ENCODE results near the gene CACNA1C. TPM values are rescaled to one million over a fixed set of nuclear protein-coding genes. Genes with fewer than 3 reads are reported as not detected.

The CACNA1C gene
- total RNA-seq, 1 donor from 2014 or later: 7.3 TPM

DNA sequence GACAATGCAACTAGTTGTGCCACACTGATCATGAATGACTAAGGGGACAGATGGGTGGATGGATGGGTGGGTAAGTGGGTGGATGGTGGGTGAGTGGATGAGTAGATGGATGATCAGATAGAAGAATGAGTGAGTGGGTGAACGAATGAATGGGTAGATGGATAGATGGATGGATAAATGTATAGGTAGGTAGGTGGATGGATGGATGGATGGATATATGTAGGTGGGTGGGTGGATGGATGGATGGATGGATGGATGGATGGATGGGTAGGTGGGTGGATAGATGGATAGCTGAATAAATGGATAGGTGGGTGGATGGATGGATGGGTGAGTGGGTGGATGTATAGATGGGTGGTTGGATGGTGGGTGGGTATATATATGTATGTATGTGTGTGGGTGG, 393.2 kb downstream of the CACNA1C start:
- no peak overlapping the region for H3K4me3 ChIP-seq (ENCODE audit: low read length in 3 of 3)
- H3K27ac ChIP-seq (ENCODE audit: low read depth, low read length): no peak overlapping the region
- H3K9ac ChIP-seq (ENCODE audit: low read depth in 1 of 3, low read length in 3 of 3): no peak overlapping the region
- peaks cover 0 to 12% (median 3%) of the 10 kb centered on the region in 3 donors for H3K27me3 ChIP-seq (ENCODE audit: control insufficient read depth in 3 of 3, insufficient read depth in 3 of 3, low read length in 3 of 3)
- H3K4me1 ChIP-seq (ENCODE audit: control insufficient read depth in 3 of 3, insufficient read depth in 3 of 3, low read length in 3 of 3): no peaks in the 10 kb centered on the region
- no peaks in the 10 kb centered on the region for H3K36me3 ChIP-seq (ENCODE audit: control insufficient read depth in 3 of 3, insufficient read depth in 3 of 3, low read length in 3 of 3)
- H3K9me3 ChIP-seq (ENCODE audit: control insufficient read depth in 3 of 3, low read length in 3 of 3): no peaks in the 10 kb centered on the region

DNA sequence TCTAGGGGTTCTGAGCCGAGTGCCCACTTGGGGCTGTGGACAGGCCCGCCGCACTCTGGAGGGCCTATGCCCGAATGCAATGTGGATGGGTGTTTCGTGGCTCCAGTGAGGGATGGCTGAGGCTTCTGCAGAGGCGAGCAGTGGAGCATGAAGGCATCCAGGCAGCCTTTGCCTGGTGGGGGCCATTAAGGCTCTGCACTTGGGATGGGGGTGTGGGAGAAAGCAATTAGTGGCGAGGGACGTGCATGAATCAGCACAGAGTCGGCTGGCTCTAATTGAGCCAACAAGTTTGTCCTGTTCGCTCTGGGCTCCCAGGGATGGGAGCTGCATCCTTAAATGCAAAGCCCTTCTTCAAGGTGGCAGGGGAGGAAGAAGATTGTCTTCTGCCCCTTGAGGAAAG, 395.1 kb downstream of the CACNA1C start:
- Histone ChIP-seq H3K4me3 (ENCODE audit: low read length in 3 of 3) (no peak overlapping the region), H3K36me3 (ENCODE audit: control insufficient read depth in 3 of 3, insufficient read depth in 3 of 3, low read length in 3 of 3) (no peaks in the 10 kb centered on the region), H3K4me1 (ENCODE audit: control insufficient read depth in 3 of 3, insufficient read depth in 3 of 3, low read length in 3 of 3) (no peaks in the 10 kb centered on the region), H3K9ac (ENCODE audit: low read depth in 1 of 3, low read length in 3 of 3) (no peak overlapping the region), H3K27me3 (ENCODE audit: control insufficient read depth in 3 of 3, insufficient read depth in 3 of 3, low read length in 3 of 3) (peaks cover 0 to 12% (median 3%) of the 10 kb centered on the region in 3 donors), H3K9me3 (ENCODE audit: control insufficient read depth in 3 of 3, low read length in 3 of 3) (no peaks in the 10 kb centered on the region), H3K27ac (ENCODE audit: low read depth, low read length) (no peak overlapping the region)

DNA sequence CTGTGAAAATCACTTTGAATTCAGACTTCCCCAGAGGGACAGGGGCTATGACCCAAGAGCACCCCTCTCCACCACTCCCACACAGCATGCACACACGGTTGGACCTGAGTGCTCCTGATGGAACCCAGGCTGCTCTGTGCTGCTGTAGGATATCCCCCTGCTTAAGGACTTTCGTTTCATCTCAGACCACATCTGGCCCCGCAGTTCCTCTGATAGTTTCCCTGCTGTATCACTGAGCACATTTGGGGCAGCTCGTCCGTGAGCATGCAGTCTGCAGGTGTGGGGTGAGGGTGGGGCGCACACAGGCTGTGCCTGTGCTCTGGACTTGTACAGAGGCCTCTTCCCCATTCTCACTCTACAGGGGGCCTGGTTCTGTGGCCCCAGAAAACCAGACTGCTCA, 396.8 kb downstream of the CACNA1C start:
- H3K4me3 ChIP-seq (ENCODE audit: low read length in 3 of 3): no peak overlapping the region
- H3K9me3 ChIP-seq (ENCODE audit: control insufficient read depth in 3 of 3, low read length in 3 of 3): no peaks in the 10 kb centered on the region
- no peak overlapping the region for H3K27ac ChIP-seq (ENCODE audit: low read depth, low read length)
- H3K4me1 ChIP-seq (ENCODE audit: control insufficient read depth in 3 of 3, insufficient read depth in 3 of 3, low read length in 3 of 3): peaks cover 0 to 5% (median 2%) of the 10 kb centered on the region in 3 donors
- H3K36me3 ChIP-seq (ENCODE audit: control insufficient read depth in 3 of 3, insufficient read depth in 3 of 3, low read length in 3 of 3): no peaks in the 10 kb centered on the region
- H3K9ac ChIP-seq (ENCODE audit: low read depth in 1 of 3, low read length in 3 of 3): no peak overlapping the region
- peaks cover 0 to 6% (median 3%) of the 10 kb centered on the region in 3 donors for H3K27me3 ChIP-seq (ENCODE audit: control insufficient read depth in 3 of 3, insufficient read depth in 3 of 3, low read length in 3 of 3)

DNA sequence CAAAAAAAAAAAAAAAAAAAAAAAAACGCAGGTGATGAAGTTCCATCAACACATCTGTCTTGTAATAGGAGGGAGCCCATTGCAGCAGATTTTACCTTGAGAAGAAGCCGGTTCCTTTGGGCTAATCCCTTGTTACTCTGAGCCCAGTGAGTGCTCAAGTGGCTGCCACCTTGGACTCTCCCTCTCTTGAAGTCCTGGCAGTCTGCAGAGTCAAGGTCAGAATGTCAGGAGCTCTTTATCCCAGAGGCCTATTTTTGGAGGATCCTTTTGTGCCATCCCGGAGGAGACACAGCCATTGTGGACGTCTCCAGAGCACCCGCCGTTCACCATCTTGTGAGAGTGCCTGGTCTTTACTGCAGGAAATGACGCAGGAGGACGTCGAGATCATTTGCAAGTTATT, 397.8 kb downstream of the CACNA1C start:
- H3K4me1 ChIP-seq (ENCODE audit: control insufficient read depth in 3 of 3, insufficient read depth in 3 of 3, low read length in 3 of 3): peaks cover 0 to 5% (median 2%) of the 10 kb centered on the region in 3 donors
- peaks cover 0 to 5% (median 3%) of the 10 kb centered on the region in 3 donors for H3K27me3 ChIP-seq (ENCODE audit: control insufficient read depth in 3 of 3, insufficient read depth in 3 of 3, low read length in 3 of 3)
- no peaks in the 10 kb centered on the region for H3K36me3 ChIP-seq (ENCODE audit: control insufficient read depth in 3 of 3, insufficient read depth in 3 of 3, low read length in 3 of 3)
- H3K9me3 ChIP-seq (ENCODE audit: control insufficient read depth in 3 of 3, low read length in 3 of 3): no peaks in the 10 kb centered on the region
- H3K9ac ChIP-seq (ENCODE audit: low read depth in 1 of 3, low read length in 3 of 3): no peak overlapping the region
- no peak overlapping the region for H3K4me3 ChIP-seq (ENCODE audit: low read length in 3 of 3)
- no peak overlapping the region for H3K27ac ChIP-seq (ENCODE audit: low read depth, low read length)

DNA sequence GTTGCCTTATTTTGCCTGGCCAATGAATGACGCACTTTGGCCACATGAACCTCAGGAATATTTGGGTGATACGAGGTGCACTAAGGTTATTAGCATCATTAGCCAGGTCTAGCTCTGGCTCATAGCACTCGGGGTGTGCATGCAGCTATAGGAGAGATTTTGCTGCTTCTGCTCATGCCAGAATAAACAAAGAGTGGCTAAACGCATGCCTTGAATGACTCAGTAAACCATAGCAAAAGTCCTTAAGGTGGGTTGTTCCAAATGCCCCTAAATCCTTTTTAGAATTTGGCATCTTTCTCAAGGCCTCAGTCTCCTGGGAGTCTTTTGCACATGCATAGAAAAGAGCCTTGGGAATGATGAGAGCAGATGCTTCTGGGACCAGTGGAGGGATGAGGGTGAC, 398.2 kb downstream of the CACNA1C start:
- Histone ChIP-seq H3K27me3 (ENCODE audit: control insufficient read depth in 3 of 3, insufficient read depth in 3 of 3, low read length in 3 of 3) (peaks cover 0 to 5% (median 3%) of the 10 kb centered on the region in 3 donors), H3K36me3 (ENCODE audit: control insufficient read depth in 3 of 3, insufficient read depth in 3 of 3, low read length in 3 of 3) (no peaks in the 10 kb centered on the region), H3K4me1 (ENCODE audit: control insufficient read depth in 3 of 3, insufficient read depth in 3 of 3, low read length in 3 of 3) (peaks cover 0 to 5% (median 2%) of the 10 kb centered on the region in 3 donors), H3K27ac (ENCODE audit: low read depth, low read length) (no peak overlapping the region), H3K4me3 (ENCODE audit: low read length in 3 of 3) (no peak overlapping the region), H3K9ac (ENCODE audit: low read depth in 1 of 3, low read length in 3 of 3) (no peak overlapping the region), H3K9me3 (ENCODE audit: control insufficient read depth in 3 of 3, low read length in 3 of 3) (no peaks in the 10 kb centered on the region)

DNA sequence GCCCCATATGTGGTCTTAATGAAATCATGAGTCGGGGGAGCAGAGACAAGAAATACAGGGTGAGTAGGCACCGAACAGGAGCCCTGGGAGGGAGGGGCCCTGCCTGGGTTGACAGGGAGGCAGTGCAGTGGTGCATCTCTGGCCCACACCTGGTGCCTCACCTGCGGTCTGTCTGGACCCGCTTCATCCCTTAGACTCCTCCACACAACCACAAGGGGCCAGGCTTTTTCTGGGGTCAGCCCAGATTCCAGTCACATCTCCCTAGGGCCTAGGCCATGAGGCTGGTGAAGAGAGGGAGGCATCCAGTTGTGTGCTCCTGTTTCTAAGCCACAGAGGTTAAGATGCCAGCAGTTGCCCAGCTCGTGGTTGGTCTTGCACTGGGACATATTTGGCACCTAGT, 398.7 kb downstream of the CACNA1C start:
- H3K36me3 ChIP-seq (ENCODE audit: control insufficient read depth in 3 of 3, insufficient read depth in 3 of 3, low read length in 3 of 3): no peaks in the 10 kb centered on the region
- peaks cover 0 to 5% (median 3%) of the 10 kb centered on the region in 3 donors for H3K27me3 ChIP-seq (ENCODE audit: control insufficient read depth in 3 of 3, insufficient read depth in 3 of 3, low read length in 3 of 3)
- H3K9ac ChIP-seq (ENCODE audit: low read depth in 1 of 3, low read length in 3 of 3): no peak overlapping the region
- peaks cover 0 to 5% (median 2%) of the 10 kb centered on the region in 3 donors for H3K4me1 ChIP-seq (ENCODE audit: control insufficient read depth in 3 of 3, insufficient read depth in 3 of 3, low read length in 3 of 3)
- no peak overlapping the region for H3K4me3 ChIP-seq (ENCODE audit: low read length in 3 of 3)
- no peak overlapping the region for H3K27ac ChIP-seq (ENCODE audit: low read depth, low read length)
- H3K9me3 ChIP-seq (ENCODE audit: control insufficient read depth in 3 of 3, low read length in 3 of 3): no peaks in the 10 kb centered on the region

DNA sequence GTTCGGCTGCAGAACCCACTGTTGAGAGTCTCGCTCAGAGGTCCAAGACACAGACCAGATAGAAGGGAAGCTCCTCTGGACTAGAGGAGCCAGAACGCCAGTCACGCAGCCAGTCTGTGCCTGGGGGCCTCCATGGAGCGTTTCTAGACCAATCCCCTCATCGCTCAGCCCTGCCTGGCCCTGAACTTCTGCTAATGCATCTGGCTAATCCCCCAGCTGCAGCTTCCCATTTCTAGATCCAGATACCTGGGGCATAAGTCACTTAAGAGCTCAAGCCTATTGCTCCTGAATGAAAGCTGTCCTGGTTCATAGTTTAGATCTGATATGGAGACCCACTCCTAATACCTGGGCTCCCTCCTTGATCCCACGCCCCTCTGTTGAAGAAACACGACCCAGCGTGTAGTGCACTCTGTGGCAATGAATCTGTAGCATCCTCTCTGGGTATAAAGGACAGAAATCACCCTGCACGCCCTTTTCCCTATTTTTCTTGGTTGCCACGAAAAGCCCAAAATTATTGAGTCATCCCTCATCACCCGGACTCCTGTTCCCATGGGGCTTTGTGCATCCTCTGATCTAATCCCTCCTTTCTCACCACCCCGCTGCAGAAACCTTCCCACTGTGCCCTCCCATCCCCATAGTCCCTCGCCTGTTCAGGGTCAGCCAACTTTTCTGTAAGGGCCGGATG, 400.4 kb downstream of the CACNA1C start:
- no peaks in the 10 kb centered on the region for H3K27me3 ChIP-seq (ENCODE audit: control insufficient read depth in 3 of 3, insufficient read depth in 3 of 3, low read length in 3 of 3)
- no peak overlapping the region for H3K9ac ChIP-seq (ENCODE audit: low read depth in 1 of 3, low read length in 3 of 3)
- H3K36me3 ChIP-seq (ENCODE audit: control insufficient read depth in 3 of 3, insufficient read depth in 3 of 3, low read length in 3 of 3): no peaks in the 10 kb centered on the region
- H3K4me3 ChIP-seq (ENCODE audit: low read length in 3 of 3): no peak overlapping the region
- no peaks in the 10 kb centered on the region for H3K9me3 ChIP-seq (ENCODE audit: control insufficient read depth in 3 of 3, low read length in 3 of 3)
- no peak overlapping the region for H3K27ac ChIP-seq (ENCODE audit: low read depth, low read length)
- peaks cover 0 to 7% (median 5%) of the 10 kb centered on the region in 3 donors for H3K4me1 ChIP-seq (ENCODE audit: control insufficient read depth in 3 of 3, insufficient read depth in 3 of 3, low read length in 3 of 3)

DNA sequence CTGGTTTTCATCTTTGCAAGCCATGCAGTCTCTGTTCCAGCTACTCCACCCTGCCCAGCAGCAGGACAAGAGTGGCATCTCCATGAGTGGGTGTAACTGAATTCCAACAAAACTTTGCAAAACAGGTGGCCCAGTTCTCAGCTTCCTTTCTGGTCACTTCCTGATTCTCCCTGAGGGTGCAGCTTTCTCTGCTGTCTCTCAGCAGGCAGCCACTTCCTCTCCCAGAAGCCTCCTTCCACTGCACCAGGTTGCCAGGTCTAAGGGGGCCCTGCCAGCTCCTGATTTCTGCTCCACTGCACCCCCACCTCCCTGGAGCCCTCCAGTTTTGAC, 400.9 kb downstream of the CACNA1C start:
- H3K27ac ChIP-seq (ENCODE audit: low read depth, low read length): no peak overlapping the region
- no peak overlapping the region for H3K4me3 ChIP-seq (ENCODE audit: low read length in 3 of 3)
- H3K36me3 ChIP-seq (ENCODE audit: control insufficient read depth in 3 of 3, insufficient read depth in 3 of 3, low read length in 3 of 3): no peaks in the 10 kb centered on the region
- H3K4me1 ChIP-seq (ENCODE audit: control insufficient read depth in 3 of 3, insufficient read depth in 3 of 3, low read length in 3 of 3): peaks cover 0 to 7% (median 5%) of the 10 kb centered on the region in 3 donors
- H3K27me3 ChIP-seq (ENCODE audit: control insufficient read depth in 3 of 3, insufficient read depth in 3 of 3, low read length in 3 of 3): no peaks in the 10 kb centered on the region
- no peak overlapping the region for H3K9ac ChIP-seq (ENCODE audit: low read depth in 1 of 3, low read length in 3 of 3)
- no peaks in the 10 kb centered on the region for H3K9me3 ChIP-seq (ENCODE audit: control insufficient read depth in 3 of 3, low read length in 3 of 3)

DNA sequence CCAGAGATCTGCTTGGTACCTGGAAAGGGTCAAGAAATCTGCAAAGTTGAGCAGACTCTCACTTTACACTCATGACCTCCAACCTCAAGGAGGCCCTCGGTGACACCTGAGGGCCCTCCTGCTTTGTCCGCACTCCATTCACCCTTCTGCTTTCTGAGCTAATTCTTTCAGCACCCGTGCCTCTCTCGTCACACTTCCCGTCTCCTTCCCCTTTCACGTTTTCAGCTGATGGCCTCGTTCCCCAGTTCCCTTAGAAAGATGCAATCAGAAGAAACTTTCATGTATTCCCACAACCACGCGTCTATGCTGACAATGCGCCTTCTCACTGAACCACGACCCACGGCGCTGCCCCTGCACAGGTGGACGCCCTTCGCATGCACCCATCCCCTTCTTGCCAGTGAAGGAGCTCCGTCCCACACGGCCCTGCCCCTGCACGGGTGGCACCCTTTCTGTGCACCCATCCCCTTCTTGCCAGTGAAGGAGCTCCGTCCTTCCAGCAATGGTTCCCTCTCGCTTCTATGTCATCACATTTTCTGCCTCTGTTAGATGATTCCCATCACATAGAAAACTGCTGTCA, 401.9 kb downstream of the CACNA1C start:
- Histone ChIP-seq H3K27me3 (ENCODE audit: control insufficient read depth in 3 of 3, insufficient read depth in 3 of 3, low read length in 3 of 3) (no peaks in the 10 kb centered on the region), H3K27ac (ENCODE audit: low read depth, low read length) (no peak overlapping the region), H3K9ac (ENCODE audit: low read depth in 1 of 3, low read length in 3 of 3) (no peak overlapping the region), H3K4me1 (ENCODE audit: control insufficient read depth in 3 of 3, insufficient read depth in 3 of 3, low read length in 3 of 3) (peaks cover 0 to 7% (median 5%) of the 10 kb centered on the region in 3 donors), H3K9me3 (ENCODE audit: control insufficient read depth in 3 of 3, low read length in 3 of 3) (no peaks in the 10 kb centered on the region), H3K36me3 (ENCODE audit: control insufficient read depth in 3 of 3, insufficient read depth in 3 of 3, low read length in 3 of 3) (peaks cover 0 to 1% (median 0%) of the 10 kb centered on the region in 3 donors), H3K4me3 (ENCODE audit: low read length in 3 of 3) (no peak overlapping the region)

DNA sequence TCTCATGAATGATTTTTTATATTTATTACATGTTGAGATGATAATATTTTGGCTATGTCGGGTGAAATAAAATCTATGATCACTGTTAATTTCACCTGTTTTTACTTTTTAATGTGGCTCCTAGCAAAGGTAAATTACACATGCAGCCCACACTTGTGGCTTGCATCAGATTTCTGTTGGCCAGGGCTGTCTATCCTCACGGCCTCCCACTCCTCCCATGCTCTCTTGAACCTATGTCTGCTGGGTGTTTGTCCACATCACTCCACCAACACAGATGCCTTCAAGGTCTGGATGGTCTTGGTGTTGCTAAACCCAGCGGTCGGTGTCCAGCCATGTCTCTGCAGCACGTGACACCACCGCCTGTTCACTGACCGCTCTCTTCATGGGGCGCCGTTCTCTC, 402.6 kb downstream of the CACNA1C start:
- no peaks in the 10 kb centered on the region for H3K27me3 ChIP-seq (ENCODE audit: control insufficient read depth in 3 of 3, insufficient read depth in 3 of 3, low read length in 3 of 3)
- H3K9ac ChIP-seq (ENCODE audit: low read depth in 1 of 3, low read length in 3 of 3): no peak overlapping the region
- H3K36me3 ChIP-seq (ENCODE audit: control insufficient read depth in 3 of 3, insufficient read depth in 3 of 3, low read length in 3 of 3): peaks cover 0 to 1% (median 0%) of the 10 kb centered on the region in 3 donors
- no peaks in the 10 kb centered on the region for H3K9me3 ChIP-seq (ENCODE audit: control insufficient read depth in 3 of 3, low read length in 3 of 3)
- H3K27ac ChIP-seq (ENCODE audit: low read depth, low read length): no peak overlapping the region
- peaks cover 0 to 7% (median 5%) of the 10 kb centered on the region in 3 donors for H3K4me1 ChIP-seq (ENCODE audit: control insufficient read depth in 3 of 3, insufficient read depth in 3 of 3, low read length in 3 of 3)
- no peak overlapping the region for H3K4me3 ChIP-seq (ENCODE audit: low read length in 3 of 3)

Data from skeletal muscle tissue (tissue), 4 donors.